Caki2 (cell line): ENCODE data around the gene FGF6. TPM values are rescaled to one million over a fixed set of nuclear protein-coding genes. Genes with fewer than 3 reads are reported as not detected.
"Not testable (repeated sequence)": the region's sequence is repeated elsewhere in the genome, so short reads cannot be mapped to it uniquely, and the experiment has no call there.

Experiments
- DNase-seq: peaks from one replicate; pipeline ENCODE4 v3.0.0-alpha.2; 2015; ENCODE audit warnings: low read depth
- in situ Hi-C: cut with HindIII; loops from 2 replicates; pipeline ENCODE4 v1.10.0; 2016; ENCODE audit warnings: low sequenced_read_pairs, low pct_unique_long_range_greater_than_20kb, mixed read lengths
- total RNA-seq: library from RNA; depleted of rRNA; stranded (reverse); fragments of >200 nt; shearing (Covaris generic); gene quantifications from 2 replicates; pipeline ENCODE4 v1.2.3, GENCODE V29; 2014; ENCODE audit warnings: low replicate concordance; rRNA removed

Gene FGF6, protein sequence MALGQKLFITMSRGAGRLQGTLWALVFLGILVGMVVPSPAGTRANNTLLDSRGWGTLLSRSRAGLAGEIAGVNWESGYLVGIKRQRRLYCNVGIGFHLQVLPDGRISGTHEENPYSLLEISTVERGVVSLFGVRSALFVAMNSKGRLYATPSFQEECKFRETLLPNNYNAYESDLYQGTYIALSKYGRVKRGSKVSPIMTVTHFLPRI
- not detected in 2 replicates for total RNA-seq

DNA sequence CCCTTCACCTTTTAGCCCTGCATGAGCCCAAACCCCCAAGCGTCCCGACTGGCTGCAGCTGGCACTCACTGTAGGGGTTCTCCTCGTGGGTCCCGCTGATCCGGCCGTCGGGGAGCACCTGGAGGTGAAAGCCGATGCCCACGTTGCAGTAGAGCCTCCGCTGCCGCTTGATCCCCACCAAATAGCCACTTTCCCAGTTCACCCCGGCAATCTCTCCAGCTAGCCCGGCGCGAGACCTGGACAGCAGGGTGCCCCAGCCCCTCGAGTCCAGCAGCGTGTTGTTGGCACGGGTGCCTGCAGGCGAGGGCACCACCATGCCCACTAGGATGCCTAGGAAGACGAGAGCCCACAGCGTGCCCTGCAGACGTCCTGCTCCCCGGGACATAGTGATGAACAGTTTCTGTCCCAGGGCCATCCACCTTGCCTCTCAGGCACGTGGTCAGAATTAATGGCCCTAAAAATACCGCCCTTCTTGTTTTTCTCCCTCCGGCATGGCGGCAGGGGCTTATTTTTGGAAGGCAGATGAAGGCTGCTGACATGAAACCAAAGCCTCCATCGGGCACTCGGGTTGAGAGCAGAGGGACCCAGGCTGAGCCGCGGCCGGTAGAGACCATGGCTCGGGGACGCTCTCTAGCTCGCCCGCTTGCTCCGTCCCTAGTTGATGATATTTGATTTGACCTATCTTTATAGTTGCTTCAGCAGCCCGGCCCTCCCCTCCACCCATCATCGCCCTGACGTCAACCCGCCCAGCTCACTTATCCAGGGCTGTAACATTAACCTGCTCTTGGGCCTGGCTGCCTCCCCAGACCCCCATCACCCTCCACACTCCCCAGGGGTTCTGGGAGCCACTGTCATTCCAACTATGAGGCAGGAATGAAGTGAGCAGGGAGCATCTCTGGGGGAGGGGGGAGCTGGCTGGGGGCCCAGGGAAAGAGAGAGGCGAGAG lies at the start of gene FGF6:
Gene FGF6, minus strand, starts transcription at position 660 of the 946 bp plus-strand sequence. Its CDS starts 245 bp downstream, at position 415.
- in situ Hi-C loops = no loop called here
- DNase-seq = no peak

DNA sequence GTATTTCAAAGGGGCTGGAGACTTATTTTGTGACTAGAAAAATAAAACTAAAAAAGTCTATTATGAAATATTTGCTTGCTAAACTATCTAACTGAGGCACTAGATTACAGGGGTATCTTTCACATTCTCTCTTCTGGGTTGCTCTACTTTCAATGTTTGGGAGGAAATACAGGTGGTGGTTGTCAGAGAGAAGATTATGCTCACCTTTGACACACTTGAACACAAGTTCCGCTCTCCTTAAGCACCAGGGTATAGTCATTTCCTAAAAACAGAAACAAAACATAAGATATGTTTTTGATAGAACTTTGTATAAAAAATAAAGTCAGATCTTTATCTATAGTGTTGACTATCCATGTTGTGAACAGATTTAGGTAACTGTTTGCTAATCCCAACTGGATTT lies 45.4 kb upstream of the FGF6 start:
- in situ Hi-C loops = no loop called here
- no peak for DNase-seq

DNA sequence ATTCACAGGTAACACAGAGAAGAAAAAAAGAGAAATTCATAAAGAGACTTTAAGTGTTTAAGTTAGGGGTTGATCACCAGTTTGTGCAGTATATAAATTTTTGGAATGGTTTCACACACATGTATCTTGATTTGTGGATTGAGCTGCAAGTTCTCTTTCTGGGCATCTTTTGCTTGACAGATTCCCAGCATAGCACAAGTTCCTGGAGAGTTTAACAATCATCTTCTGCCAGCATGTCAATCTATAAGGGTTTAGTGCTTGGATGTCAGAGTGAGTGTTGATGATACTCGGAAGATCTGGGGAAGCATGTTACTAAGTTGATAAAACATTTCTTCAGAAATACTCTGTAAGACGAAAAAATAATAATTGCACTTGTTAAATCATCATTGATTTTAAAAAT lies 43.9 kb upstream of the FGF6 start:
- DNase-seq = no peak
- in situ Hi-C loops = no loop called here

DNA sequence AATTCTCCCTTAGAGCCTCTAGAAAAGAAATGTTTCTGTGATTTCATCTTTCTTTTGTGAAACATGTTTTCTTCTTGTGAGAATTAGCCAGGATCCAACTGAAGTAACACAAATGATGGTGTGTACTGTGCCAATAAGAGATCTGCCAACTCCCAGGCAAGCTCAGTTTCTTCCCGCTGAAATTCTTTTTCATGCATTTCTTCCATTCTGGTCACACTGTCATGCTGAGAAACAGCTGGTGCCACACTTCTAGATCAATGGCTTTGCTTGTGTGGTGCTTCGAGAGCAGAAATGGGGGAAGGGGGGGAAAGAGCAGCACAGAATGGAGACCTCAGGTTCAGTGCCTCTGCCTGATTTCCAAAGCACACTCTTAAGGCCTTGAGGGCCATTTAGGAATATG lies 41.4 kb upstream of the FGF6 start:
- in situ Hi-C loops = no loop called here

DNA sequence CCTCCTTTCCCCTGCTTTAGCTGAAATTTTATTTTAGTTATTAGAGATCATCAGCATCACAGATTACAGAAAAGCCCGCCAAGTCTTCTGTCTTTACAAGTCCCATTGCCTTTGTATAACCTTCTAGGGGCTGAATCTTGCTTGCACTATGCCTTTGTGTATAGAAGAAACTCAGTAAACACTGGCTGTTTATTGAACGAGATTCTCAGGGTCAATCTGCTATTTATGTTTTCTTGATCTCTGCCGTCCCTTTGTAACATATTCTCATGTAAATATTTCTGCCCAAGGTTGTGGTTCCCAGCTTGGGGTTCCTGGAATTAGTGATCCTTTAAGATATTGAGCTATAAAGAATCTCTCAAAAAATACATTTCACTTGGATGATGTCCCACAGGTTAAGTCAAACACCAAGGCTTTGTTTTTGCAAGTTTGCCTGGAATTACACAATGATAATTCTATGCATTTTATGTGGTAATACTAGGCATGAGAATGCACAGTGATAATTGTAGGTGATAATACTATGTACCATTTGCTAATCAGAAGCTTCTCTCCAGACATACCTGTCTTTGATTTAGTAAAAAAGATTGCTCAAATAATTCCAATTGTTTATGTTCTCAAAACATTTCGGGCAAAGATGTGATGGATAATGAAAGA lies 40.6 kb upstream of the FGF6 start:
- in situ Hi-C loops = no loop called here
- no peak for DNase-seq

More for the DNA sequence above, 41.4 kb upstream of the FGF6 start:
- no peak for DNase-seq

DNA sequence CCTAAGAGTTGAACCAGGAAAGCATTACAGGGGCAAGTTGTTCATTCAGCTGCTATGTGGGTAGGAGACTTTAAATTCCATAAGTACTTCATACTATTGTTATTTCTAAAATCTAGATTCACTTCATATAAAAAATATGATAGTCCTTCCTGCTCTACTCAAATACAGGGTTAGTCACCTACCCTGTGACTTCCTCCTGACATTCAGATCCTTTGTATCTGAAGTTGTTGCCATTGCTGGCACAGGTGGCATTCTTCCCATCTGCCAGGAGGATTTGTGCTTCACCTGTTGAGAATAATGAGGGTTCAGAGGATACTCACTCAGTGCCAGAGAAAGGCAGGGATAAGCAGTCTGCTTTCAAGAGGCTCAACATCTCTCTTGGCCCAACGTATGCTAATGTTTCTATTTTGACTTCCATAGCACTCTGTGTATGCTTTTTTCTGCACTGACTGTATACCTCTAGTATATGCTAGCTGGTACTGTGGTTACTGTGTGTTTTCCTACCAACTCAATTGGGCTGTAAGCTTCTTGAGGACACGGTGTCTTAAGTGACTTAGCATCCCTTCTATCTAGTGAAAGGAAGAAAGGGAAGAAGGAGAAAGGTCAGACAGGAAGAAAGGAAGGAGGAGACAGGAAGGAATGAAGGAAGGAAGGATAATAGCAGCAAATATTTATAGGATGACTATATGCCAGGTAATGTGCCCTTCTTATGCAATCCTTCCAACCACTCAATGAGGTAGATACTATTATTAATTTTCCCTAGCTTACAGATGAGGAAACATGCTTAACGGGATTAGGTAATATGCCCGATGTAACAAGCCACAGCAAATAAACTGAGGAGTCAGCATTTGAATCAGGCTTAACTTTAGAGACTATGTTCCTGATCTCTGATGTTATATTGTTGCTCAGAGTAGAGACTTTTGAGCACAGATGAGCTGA lies 38.5 kb upstream of the FGF6 start:
- in situ Hi-C loops = no loop called here
- DNase-seq = no peak

DNA sequence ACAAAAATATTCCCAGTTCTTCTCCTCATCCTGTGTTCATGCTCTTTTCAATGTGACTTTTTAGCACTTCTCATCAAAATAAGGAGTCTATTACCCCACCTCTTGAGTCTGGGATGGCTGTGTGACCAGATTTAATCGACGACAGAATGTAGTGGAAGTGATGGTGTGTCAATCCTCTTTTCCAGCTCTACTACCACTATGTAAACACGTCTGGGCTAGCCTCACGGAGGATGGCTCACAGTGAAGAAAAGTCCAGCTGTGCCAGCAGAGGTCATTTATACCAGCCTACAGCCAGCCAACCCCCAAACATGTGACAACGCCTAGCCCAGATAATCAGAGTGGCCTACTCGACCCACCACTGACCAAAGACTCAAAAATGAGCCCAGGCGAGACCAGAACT lies 37.3 kb upstream of the FGF6 start:
- in situ Hi-C loops = no loop called here
- DNase-seq = no peak

DNA sequence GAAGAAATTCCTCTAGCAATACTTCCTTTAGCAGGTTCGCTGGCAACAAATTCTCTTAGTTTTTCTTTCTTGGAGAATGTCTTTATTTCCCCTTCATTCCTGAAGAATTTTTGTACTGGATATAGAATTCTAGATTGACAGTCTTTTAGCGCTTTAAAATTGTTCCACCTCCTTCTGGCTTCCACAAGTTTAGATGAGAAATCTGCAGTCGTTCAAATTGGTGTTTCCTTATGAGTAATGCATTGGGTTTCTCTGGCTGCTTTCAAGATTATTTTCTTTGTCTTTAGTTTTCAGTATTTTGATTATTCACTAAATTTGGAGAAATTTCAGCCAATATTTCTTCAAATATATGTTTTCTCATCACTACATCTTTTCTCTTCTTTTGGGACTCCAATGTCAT lies 33.3 kb upstream of the FGF6 start:
- in situ Hi-C loops = no loop called here
- DNase-seq = no peak

DNA sequence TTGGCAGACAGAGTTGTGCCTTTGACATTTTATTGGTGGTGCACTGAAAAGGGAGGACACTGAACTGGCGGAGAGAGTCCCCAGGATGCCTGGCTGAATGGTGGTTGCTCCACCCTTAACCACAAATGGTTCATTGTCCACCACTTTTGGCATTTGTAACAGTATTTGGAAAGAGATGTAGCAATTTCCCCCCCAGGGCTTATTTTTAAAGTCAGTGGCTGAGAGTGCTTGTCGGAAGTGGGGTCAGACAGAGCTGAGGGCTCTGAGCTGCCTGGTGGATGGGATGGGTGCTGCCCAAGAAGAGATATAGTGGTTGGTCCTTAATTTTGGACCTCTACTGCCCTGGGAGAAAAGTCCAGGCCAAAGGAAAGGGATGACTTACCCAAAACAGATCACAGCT lies 31.5 kb upstream of the FGF6 start:
- no peak for DNase-seq
- in situ Hi-C loops = no loop called here

DNA sequence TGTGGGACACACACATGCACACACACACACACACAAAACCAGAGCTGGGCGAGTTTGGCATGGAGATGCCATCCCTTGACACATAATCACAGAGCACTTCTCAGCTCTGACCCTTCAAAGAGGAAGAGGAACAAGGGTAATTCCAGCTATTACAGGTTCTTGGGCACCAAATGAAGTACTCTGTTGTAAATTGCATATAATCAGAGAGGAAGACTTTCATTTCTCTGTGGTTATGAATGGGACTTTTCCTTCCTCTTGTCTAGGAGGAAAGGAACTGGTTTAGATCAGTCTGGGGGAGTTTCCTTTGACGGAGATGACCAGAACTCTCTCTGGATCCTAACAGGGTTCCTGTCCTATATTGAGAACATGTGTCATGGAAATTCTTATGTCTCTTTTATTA lies 26.4 kb upstream of the FGF6 start:
- in situ Hi-C loops = no loop called here
- DNase-seq = no peak

DNA sequence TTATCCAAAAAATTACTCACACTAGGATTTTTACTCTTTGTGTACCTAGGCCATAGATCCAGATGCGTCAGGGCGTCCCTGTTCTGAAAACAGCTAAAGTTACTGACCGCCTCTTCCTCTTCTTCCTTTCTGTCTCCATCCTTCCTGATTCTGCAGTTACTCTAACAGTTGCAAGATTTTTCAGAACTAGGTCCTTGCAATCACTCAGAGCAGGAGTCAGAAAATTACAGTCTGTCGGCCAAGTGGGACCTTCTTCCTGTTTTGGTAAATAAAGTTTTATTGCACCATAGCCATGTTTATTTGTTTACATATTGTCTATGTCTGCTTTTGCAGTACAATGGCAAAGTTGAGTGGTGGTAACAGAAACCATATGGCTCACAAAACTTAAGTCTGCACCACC lies 25.6 kb upstream of the FGF6 start:
- in situ Hi-C loops = no loop called here
- DNase-seq = no peak

DNA sequence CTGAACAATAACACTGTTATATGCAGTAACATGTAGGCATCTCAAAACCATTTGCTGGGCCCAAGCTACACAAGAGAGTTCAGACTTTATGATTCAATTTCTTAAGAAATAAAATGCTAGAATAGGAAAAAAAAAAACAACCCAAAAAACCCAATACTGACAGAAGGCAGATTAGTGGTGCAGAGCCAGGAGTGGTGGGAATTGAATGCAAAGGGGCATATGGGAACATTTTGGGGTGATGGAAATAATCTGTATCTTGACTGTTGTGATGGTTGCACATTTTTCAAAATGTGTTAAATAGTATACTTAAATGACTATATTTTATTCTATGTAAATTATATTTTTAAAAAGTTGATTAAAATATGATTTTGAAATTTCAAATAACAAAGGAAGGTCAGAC lies 23.4 kb upstream of the FGF6 start:
- DNase-seq = no peak
- in situ Hi-C loops = no loop called here

DNA sequence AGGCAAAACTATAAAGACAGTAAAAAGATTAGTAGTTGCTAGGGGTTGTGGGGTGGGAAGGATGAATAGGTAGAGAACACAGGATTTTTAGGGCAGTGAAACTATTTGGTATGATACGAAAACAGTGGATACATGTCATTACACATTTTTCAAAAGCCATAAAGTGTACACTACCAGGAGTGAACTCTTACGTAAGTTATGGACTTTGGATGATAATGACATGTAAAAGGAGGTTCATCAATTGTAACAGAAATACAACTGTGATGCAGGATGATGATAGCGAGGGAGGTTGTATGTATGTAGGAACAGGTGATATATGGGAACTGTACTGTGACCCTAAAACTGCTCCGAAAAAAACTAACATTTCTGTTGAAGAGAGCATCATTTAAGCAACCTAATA lies 15.1 kb upstream of the FGF6 start:
- no peak for DNase-seq
- in situ Hi-C loops = no loop called here

DNA sequence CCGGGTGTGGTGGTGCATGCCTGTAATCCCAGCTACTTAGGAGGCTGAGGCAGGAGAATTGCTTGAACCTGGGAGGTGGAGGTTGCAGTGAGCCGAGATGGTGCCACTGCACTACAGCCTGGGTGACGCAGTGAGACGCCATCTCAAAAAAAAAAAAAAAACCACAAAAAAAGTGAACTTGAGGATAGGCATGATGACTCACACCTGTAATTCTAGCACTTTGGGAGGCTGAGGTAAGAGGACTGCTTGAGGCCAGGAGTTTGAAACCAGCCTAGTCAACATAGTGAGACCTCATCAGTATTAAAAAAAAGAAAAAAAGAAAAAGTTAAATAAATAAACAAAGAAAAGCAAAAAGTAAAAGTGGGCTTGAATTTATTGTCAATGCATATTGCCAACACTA lies 10.2 kb upstream of the FGF6 start:
- in situ Hi-C loops, DNase-seq: not testable (repeated sequence)

DNA sequence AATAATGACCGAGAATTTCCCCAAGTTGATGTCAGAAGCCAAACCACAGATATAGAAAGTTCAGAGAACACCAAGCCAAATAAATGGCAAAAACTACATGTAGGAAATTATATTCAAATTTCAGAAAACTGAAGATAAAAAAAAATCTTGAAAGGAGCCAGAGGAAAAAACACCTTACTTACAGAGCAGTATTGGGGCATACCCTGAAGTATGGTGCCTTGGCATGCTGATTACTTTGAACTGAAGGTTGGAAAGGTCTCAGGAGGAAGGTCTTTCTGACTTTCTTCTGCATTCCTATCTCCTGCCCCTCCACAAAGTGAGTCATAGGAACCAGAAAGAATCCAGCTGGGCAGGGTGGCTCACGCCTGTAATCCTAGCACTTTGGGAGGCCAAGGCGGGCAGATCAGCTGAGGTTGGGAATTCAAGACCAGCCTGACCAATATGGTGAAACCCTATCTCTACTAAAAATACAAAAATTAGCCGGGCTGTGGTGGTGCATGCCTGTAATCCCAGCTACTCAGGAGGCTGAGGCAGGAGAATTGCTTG lies 8.8 kb upstream of the FGF6 start:
- in situ Hi-C loops = no loop called here
- no peak for DNase-seq

DNA sequence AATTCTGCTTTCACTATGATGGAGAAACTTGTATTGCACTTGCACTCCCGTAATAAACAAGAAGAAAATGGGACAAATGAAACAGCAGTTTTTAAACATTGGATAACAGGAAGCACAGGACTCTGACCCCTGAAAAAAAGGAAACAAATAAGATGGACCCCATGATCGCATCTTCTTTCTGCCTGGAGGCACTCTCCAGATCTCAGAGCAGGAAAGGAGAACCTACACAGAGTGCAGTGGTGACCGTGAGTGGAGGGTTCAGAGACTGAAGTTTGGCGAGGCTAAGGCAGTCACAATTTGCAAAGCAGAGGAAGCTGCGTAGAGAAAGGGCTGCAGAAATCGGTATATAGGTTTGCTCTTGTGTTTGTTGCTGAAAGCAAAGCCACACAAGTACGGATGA lies 6.1 kb upstream of the FGF6 start:
- DNase-seq = no peak
- in situ Hi-C loops = no loop called here

DNA sequence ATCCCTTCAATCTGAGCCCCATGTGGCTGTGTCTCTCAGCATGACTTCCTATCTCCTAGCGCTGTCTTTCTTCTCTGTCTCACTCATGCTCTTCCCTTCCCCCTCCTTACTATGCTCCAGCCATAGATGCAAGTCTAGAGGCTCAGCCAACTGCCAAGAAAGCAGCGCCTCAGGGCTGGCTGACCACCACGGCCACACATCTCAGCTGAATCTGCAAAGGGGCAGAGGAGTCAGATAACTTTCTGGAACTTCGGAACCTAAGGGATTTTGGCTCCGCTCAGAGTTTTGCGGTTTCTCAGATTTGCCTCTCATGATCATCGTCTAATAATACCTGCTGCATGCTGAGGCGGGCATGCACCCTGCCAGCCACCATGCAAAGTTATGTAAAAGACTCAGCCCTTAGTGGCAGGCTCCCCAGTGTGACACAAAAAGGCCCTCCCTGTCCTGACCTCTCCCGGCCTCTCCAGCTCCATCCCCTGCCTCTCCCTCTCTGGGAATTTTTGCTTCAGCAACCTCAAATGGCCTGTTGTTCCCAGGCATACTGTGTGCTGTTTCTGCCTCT lies 5.0 kb upstream of the FGF6 start:
- in situ Hi-C loops = no loop called here
- no peak for DNase-seq

DNA sequence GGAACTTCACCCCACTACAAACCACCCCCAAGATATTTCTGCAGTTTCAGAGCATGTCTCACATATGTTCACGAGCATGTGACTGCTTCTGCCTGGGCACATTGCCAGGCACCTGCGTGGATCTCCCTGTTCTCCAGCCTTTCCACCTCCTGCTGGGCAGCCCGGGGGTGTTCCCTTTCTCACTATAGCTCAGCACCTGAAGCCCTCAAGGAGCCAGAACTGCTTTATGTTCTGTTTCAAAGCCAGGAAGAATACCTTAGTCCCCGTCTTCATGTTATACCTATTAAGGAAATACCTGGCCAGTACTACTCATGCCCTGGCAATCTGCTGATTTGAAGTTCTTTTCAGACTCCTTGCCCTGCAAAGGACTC lies 4.2 kb upstream of the FGF6 start:
- in situ Hi-C loops = no loop called here
- DNase-seq = no peak
